C4-2B (cell line): Measurements from ENCODE around the gene SPATA13.

Source experiments
- H3K27ac ChIP-seq: fragments of 450-650 bp; 2 replicates; pipeline ENCODE4 v1.5.1; 2017
- ZFX ChIP-seq: fragments of 450-650 bp; IDR thresholded peaks from 2 replicates; pipeline ENCODE4 v1.6.1; 2017
- TF ChIP-seq, protein P1 (sequence below): fragments of 450-650 bp; conservative IDR thresholded peaks from 2 replicates; pipeline ENCODE4 v1.5.1; 2017; ENCODE audit warnings: mild to moderate bottlenecking

SPATA13 gene

GRCh38 chr13:24149246-24150032, 11.1 kb upstream of the SPATA13 start:
- H3K27ac ChIP-seq = peak overlapping the region; percentile 21; the same call in 1 of the 2 replicates
- TF ChIP-seq, protein P1, sequence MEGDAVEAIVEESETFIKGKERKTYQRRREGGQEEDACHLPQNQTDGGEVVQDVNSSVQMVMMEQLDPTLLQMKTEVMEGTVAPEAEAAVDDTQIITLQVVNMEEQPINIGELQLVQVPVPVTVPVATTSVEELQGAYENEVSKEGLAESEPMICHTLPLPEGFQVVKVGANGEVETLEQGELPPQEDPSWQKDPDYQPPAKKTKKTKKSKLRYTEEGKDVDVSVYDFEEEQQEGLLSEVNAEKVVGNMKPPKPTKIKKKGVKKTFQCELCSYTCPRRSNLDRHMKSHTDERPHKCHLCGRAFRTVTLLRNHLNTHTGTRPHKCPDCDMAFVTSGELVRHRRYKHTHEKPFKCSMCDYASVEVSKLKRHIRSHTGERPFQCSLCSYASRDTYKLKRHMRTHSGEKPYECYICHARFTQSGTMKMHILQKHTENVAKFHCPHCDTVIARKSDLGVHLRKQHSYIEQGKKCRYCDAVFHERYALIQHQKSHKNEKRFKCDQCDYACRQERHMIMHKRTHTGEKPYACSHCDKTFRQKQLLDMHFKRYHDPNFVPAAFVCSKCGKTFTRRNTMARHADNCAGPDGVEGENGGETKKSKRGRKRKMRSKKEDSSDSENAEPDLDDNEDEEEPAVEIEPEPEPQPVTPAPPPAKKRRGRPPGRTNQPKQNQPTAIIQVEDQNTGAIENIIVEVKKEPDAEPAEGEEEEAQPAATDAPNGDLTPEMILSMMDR = no peak
- no peak; the same call in 1 of the 2 replicates for TF ChIP-seq ZFX

DNA sequence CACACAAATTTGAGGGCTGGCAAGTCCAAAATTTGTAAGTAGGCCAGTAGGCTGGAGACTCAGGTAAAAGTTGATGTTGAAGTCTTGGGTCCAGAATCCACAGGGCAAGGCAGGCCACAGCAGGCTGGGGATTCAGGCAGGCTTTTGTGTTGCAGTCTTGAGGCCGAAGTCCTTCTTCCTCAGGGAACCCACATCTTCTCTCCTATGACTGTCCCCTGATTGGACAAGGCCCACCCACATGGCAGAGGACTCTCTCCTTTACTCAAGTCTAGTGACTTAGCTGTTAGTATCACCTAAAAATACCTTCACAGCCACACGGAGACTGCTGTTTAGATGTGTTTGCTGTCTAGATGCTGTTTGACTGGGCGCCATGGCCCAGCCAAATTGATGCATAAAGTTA, 9.9 kb upstream of the SPATA13 start:
- TF ChIP-seq, protein P1 = no peak
- no peak for TF ChIP-seq ZFX
- H3K27ac ChIP-seq = no peak overlapping the region

GRCh38 chr13:24151864-24152263, 8.7 kb upstream of the SPATA13 start:
- no peak overlapping the region for H3K27ac ChIP-seq
- TF ChIP-seq, protein P1 = no peak
- TF ChIP-seq ZFX = no peak

- H3K27ac ChIP-seq = peak overlapping the region; percentile 12
- TF ChIP-seq, protein P1 = no peak
- no peak for TF ChIP-seq ZFX
Observed at GRCh38 chr13:24152292-24153214, 8.0 kb upstream of the SPATA13 start.

DNA sequence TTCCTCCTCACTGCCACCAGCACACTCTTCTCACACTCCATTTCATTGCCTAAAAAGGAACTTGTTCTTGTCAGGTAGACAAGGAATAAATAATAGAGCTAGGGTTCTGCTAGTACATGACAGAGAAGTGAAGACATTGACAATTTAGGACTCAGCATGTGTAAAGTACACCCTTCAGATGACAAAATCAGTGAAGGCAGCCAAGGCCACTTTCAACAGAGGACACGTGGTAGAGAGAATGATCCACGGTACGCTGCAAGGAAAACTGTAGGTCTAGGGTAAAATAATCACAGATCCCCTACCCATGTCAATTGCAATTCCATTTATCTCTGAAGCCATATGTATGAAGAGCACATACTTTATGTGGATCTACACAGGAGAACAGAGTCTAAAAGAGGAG, 7.2 kb upstream of the SPATA13 start:
- H3K27ac ChIP-seq = peak overlapping the region; percentile 12
- TF ChIP-seq, protein P1 = no peak
- no peak for TF ChIP-seq ZFX

GRCh38 chr13:24153979-24154701, 6.4 kb upstream of the SPATA13 start:
- peak overlapping the region; percentile 54 for H3K27ac ChIP-seq
- TF ChIP-seq ZFX = no peak
- TF ChIP-seq, protein P1 = no peak
